Measurements from ENCODE around the gene UBE2D3. TPM values are rescaled to one million over a fixed set of nuclear protein-coding genes. Genes with fewer than 3 reads are reported as not detected.

Gene UBE2D3
- total RNA-seq, 1 donor from 2014 or later, result 379 TPM

GRCh38 chr4:102860611-102861324, 33.4 kb upstream of the UBE2D3 start:
- Histone ChIP-seq H3K4me1 (no peaks in the 10 kb centered on the region), H3K36me3 (no peaks in the 10 kb centered on the region), H3K27ac (no peak overlapping the region), H3K9me3 (peaks cover 0 to 22% of the 10 kb centered on the region in 2 donors), H3K27me3 (no peaks in the 10 kb centered on the region), H3K4me3 (no peak overlapping the region)
- no peak for DNase-seq (ENCODE audit: low spot score in 2 of 2)
- intact Hi-C loops (cut with DNase I), result no loop called here
- TF ChIP-seq CTCF (IDR thresholded peaks at IDR 0.05), result no peak

- no peak overlapping the region for H3K4me3 ChIP-seq
- no peak for DNase-seq (ENCODE audit: low spot score in 2 of 2)
- no peaks in the 10 kb centered on the region for H3K27me3 ChIP-seq
Observed at GRCh38 chr4:102858828-102859464, 31.6 kb upstream of the UBE2D3 start.

GRCh38 chr4:102850370-102850769, 23.0 kb upstream of the UBE2D3 start:
- H3K27ac ChIP-seq, result no peak overlapping the region
- no peaks in the 10 kb centered on the region for H3K4me1 ChIP-seq
- no peak for DNase-seq (ENCODE audit: low spot score in 2 of 2)
- H3K4me3 ChIP-seq, result no peak overlapping the region
- no peaks in the 10 kb centered on the region for H3K27me3 ChIP-seq
- TF ChIP-seq CTCF (IDR thresholded peaks at IDR 0.05), result no peak
- H3K36me3 ChIP-seq, result no peaks in the 10 kb centered on the region
- no peaks in the 10 kb centered on the region for H3K9me3 ChIP-seq
- intact Hi-C loops (cut with DNase I), result no loop called here

More at GRCh38 chr4:102858828-102859464, 31.6 kb upstream of the UBE2D3 start:
- Histone ChIP-seq H3K9me3 (peaks cover 0 to 22% of the 10 kb centered on the region in 2 donors), H3K4me1 (no peaks in the 10 kb centered on the region), H3K27ac (no peak overlapping the region), H3K36me3 (no peaks in the 10 kb centered on the region)
- TF ChIP-seq CTCF (IDR thresholded peaks at IDR 0.05), result no peak
- intact Hi-C loops (cut with DNase I), result no loop called here

GRCh38 chr4:102849579-102850104, 22.3 kb upstream of the UBE2D3 start:
- Histone ChIP-seq H3K4me3 (no peak overlapping the region), H3K4me1 (no peaks in the 10 kb centered on the region), H3K9me3 (no peaks in the 10 kb centered on the region), H3K36me3 (no peaks in the 10 kb centered on the region), H3K27ac (no peak overlapping the region), H3K27me3 (no peaks in the 10 kb centered on the region)
- DNase-seq (ENCODE audit: low spot score in 2 of 2), result no peak
- no peak for TF ChIP-seq CTCF (IDR thresholded peaks at IDR 0.05)
- intact Hi-C loops (cut with DNase I), result no loop called here

- H3K4me3 ChIP-seq, result no peak overlapping the region
- no peak for DNase-seq (ENCODE audit: low spot score in 2 of 2)
- H3K27ac ChIP-seq, result no peak overlapping the region
- no peaks in the 10 kb centered on the region for H3K36me3 ChIP-seq
- no peaks in the 10 kb centered on the region for H3K27me3 ChIP-seq
- TF ChIP-seq CTCF (IDR thresholded peaks at IDR 0.05), result no peak
- intact Hi-C loops (cut with DNase I), result no loop called here
- H3K4me1 ChIP-seq, result no peaks in the 10 kb centered on the region
- no peaks in the 10 kb centered on the region for H3K9me3 ChIP-seq
Observed at GRCh38 chr4:102847687-102848086, 20.3 kb upstream of the UBE2D3 start.

Data from ascending aorta (tissue), 2 donors.